Right ventricle myocardium inferior (tissue), 1 donor: ENCODE measurements around the gene USP49. TPM values are rescaled to one million over a fixed set of nuclear protein-coding genes. Genes with fewer than 3 reads are reported as not detected.
"Not testable (repeated sequence)": the region's sequence is repeated elsewhere in the genome, so short reads cannot be mapped to it uniquely, and the experiment has no call there.

Experiments
- ATAC-seq: fragments of 200-7000 bp; cut with Tn5 transposase; one replicate; pipeline ENCODE4 v1.9.1; 2020; ENCODE audit warnings: mild to moderate bottlenecking, moderate library complexity
- DNase-seq: peaks from one replicate; pipeline ENCODE4 v3.0.0; 2021; ENCODE audit errors: missing footprints
- intact Hi-C: fragments of 100-400 bp; cut with DNase I; formaldehyde crosslinking; loops from one replicate; pipeline ENCODE4 v1.11.0; 2022
- total RNA-seq: library from RNA; stranded (reverse); fragmentation: NEBNext Ultra II Directional; extraction: Animal tissue kit (Norgen Biotek cat#: 25700); gene quantifications from one replicate; pipeline ENCODE4 v1.2.1, GENCODE V29; 2021
- donor health status: DM: no; HTN: yes; CAD: no; lungs with severe emphysema.

The USP49 gene
- total RNA-seq, 1 donor from 2014 or later, result 2.0 TPM

- no peak for ATAC-seq
- no peak for DNase-seq
- intact Hi-C loops, result loop anchor here (5.0 kb wide), 3 partner anchors 78 to 408 kb away; no protein-coding TSS in a partner anchor
Measured at GRCh38 chr6:41775293-41775882, 119.8 kb downstream of the USP49 start.

- intact Hi-C loops, result loop anchor here (5.0 kb wide), 3 partner anchors 78 to 408 kb away; no protein-coding TSS in a partner anchor
- DNase-seq (no peak), ATAC-seq (no peak)
Measured at GRCh38 chr6:41774841-41775240, 120.3 kb downstream of the USP49 start.

GRCh38 chr6:41771058-41771983 lies 123.9 kb downstream of the USP49 start:
- no peak for ATAC-seq
- DNase-seq, result no peak
- intact Hi-C loops, result no loop called here

GRCh38 chr6:41770381-41771057 lies 124.7 kb downstream of the USP49 start:
- ATAC-seq (no peak), DNase-seq (no peak)
- intact Hi-C loops, result no loop called here

GRCh38 chr6:41769376-41769775 lies 125.8 kb downstream of the USP49 start:
- intact Hi-C loops, result no loop called here
- DNase-seq, result no peak
- ATAC-seq, result no peak

- DNase-seq (no peak), ATAC-seq (no peak)
- intact Hi-C loops, result no loop called here
Measured at GRCh38 chr6:41768545-41769308, 126.4 kb downstream of the USP49 start.

- ATAC-seq (peak; percentile 83), DNase-seq (no peak)
- intact Hi-C loops, result no loop called here
Measured at GRCh38 chr6:41767112-41767833, 127.9 kb downstream of the USP49 start.

- DNase-seq, ATAC-seq: not testable (repeated sequence)
Measured at GRCh38 chr6:41766043-41766664, 129.0 kb downstream of the USP49 start.

GRCh38 chr6:41763470-41763869 lies 131.7 kb downstream of the USP49 start:
- ATAC-seq (no peak), DNase-seq (no peak)
- intact Hi-C loops, result no loop called here

More at GRCh38 chr6:41766043-41766664, 129.0 kb downstream of the USP49 start:
- intact Hi-C loops, result not testable (repeated sequence)

GRCh38 chr6:41759905-41760579 lies 135.1 kb downstream of the USP49 start:
- intact Hi-C loops, result no loop called here
- no peak for DNase-seq
- peak; percentile 24 for ATAC-seq

- ATAC-seq (no peak), DNase-seq (no peak)
- intact Hi-C loops, result no loop called here
Measured at GRCh38 chr6:41759106-41759904, 135.9 kb downstream of the USP49 start.

- intact Hi-C loops, result no loop called here
- ATAC-seq (no peak), DNase-seq (no peak)
Measured at GRCh38 chr6:41758641-41759035, 136.5 kb downstream of the USP49 start.

GRCh38 chr6:41757931-41758640 lies 137.1 kb downstream of the USP49 start:
- ATAC-seq (no peak), DNase-seq (no peak)
- intact Hi-C loops, result no loop called here

- ATAC-seq (peak; percentile 16), DNase-seq (no peak)
- intact Hi-C loops, result no loop called here
Measured at GRCh38 chr6:41757271-41757670, 137.9 kb downstream of the USP49 start.

- intact Hi-C loops, result no loop called here
- no peak for ATAC-seq
- no peak for DNase-seq
Measured at GRCh38 chr6:41756354-41756753, 138.8 kb downstream of the USP49 start.

- intact Hi-C loops, result no loop called here
- DNase-seq, result no peak
- ATAC-seq, result no peak
Measured at GRCh38 chr6:41755895-41756294, 139.3 kb downstream of the USP49 start.
